Activated CD8-positive, alpha-beta T cell treated with anti-CD3 and anti-CD28 coated beads, Interleukin-2, amount 10 ng/mL, durations not matched to agents 7 days and 5 days (primary cell): ENCODE measurements around the gene MTM1. TPM values are rescaled to one million over a fixed set of nuclear protein-coding genes. Genes with fewer than 3 reads are reported as not detected.

ENCODE experiments used
- ATAC-seq: fragments of 150-1000 bp; cut with Tn5 transposase; one replicate; pipeline ENCODE4 v1.10.0; 2021; ENCODE audit warnings: moderate library complexity
- CTCF ChIA-PET: fragments of 350-600 bp; sonication (Branson Sonifier 250); formaldehyde crosslinking; loops from one replicate; lab custom pipeline; 2021; ENCODE audit warnings: antibody characterized with exemption; lab: Charles Lee
- POLR2A ChIA-PET: fragments of 350-600 bp; sonication (Branson Sonifier 250); formaldehyde crosslinking; loops from one replicate; lab custom pipeline; 2021; ENCODE audit warnings: antibody characterized with exemption; lab: Charles Lee
- DNase-seq: peaks from one replicate; pipeline ENCODE4 v3.0.0-alpha.2; 2020
- H3K27ac Mint-ChIP-seq: one replicate; pipeline ENCODE4 v1.8.0; 2021; ENCODE audit warnings: mild to moderate bottlenecking, mixed read lengths
- H3K27me3 Mint-ChIP-seq: one replicate; pipeline ENCODE4 v1.8.0; 2021; ENCODE audit warnings: low read depth, mixed read lengths
- H3K36me3 Mint-ChIP-seq: one replicate; pipeline ENCODE4 v1.8.0; 2021; ENCODE audit warnings: low read depth, mixed read lengths
- H3K4me1 Mint-ChIP-seq: one replicate; pipeline ENCODE4 v1.8.0; 2021; ENCODE audit warnings: low read depth, mixed read lengths
- H3K4me3 Mint-ChIP-seq: one replicate; pipeline ENCODE4 v1.8.0; 2021; ENCODE audit warnings: mild to moderate bottlenecking, mixed read lengths
- H3K9me3 Mint-ChIP-seq: one replicate; pipeline ENCODE4 v1.8.0; 2022; ENCODE audit warnings: mixed read lengths; ENCODE audit not compliant: insufficient read depth
- total RNA-seq, 2 experiments: library from RNA; stranded (reverse); gene quantifications; one replicate each; pipeline ENCODE4 v1.2.3, GENCODE V29; 2021

MTM1 gene
- total RNA-seq, 2 experiments from 2014 or later, result 28.7 to 34.8 TPM

DNA sequence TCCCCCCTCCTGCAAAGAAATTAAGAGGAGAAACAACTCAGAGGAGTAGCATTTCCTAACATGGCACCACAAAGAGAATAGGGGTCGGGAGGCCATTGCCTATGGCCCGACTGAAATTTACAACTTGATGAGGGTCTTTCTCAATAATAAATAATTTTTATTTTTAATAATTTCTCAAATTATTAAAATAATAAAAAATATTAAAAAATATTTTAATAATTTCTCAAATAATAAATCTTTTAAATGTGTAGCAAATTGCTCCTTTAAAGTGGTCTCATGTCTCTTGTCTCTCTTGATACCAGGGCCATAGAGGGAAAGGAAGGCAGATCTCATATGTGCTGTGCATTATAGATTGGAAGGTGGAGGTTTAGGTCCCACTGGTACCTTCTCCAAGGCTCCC, 75.5 kb downstream of the MTM1 start:
- Mint-ChIP-seq H3K27ac (no peak overlapping the region), H3K9me3 (no peaks in the 10 kb centered on the region), H3K4me3 (no peak overlapping the region), H3K36me3 (peaks cover 30% of the 10 kb centered on the region), H3K4me1 (peaks cover 2% of the 10 kb centered on the region), H3K27me3 (no peaks in the 10 kb centered on the region)
- ChIA-PET POLR2A (no interaction called here), CTCF (no interaction called here)
- DNase-seq, result no peak
- no peak for ATAC-seq

- Mint-ChIP-seq H3K27me3 (no peaks in the 10 kb centered on the region), H3K4me1 (peaks cover 2% of the 10 kb centered on the region), H3K4me3 (no peak overlapping the region), H3K27ac (no peak overlapping the region), H3K9me3 (no peaks in the 10 kb centered on the region), H3K36me3 (peaks cover 32% of the 10 kb centered on the region)
- POLR2A ChIA-PET, result no interaction called here
- CTCF ChIA-PET, result interaction anchor here (0.8 kb wide), 1 partner anchor 57 kb away, joined by 3 read pairs; no protein-coding TSS in a partner anchor
- DNase-seq (no peak), ATAC-seq (no peak)
These were observed 76.0 kb downstream of the MTM1 start for GRCh38 chrX:150644422-150644821.

DNA sequence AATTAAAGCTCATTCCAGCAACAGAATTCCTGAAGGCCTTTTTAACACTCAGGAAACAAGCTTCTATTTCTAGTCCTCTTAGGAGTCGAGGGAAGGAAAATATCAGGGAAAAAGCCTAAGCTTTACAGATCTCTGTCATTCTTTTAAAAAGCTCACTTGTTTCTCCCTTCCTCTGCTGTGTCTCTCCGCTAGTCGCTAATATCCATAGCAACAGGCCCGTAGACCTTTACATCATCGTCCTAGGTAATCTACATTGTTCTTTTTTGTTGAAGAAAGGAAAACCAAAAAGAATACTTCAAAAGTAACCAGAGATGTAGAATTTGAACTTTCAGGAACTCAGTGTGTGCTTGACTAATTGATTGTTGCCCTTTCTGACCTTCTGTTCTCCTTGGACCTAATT, 78.9 kb downstream of the MTM1 start:
- no peak overlapping the region for H3K4me3 Mint-ChIP-seq
- ATAC-seq (no peak), DNase-seq (no peak)
- H3K27me3 Mint-ChIP-seq, result no peaks in the 10 kb centered on the region
- no peak overlapping the region for H3K27ac Mint-ChIP-seq
- H3K36me3 Mint-ChIP-seq, result peaks cover 41% of the 10 kb centered on the region
- POLR2A ChIA-PET, result interaction anchor here (1.6 kb wide), 1 partner anchor 68 kb away, joined by 3 read pairs; no protein-coding TSS in a partner anchor
- peaks cover 5% of the 10 kb centered on the region for H3K4me1 Mint-ChIP-seq
- CTCF ChIA-PET, result interaction anchor here (2.8 kb wide), 1 partner anchor 11 kb away, joined by 8 read pairs; no protein-coding TSS in a partner anchor
- H3K9me3 Mint-ChIP-seq, result no peaks in the 10 kb centered on the region

GRCh38 chrX:150648296-150648940, 80.0 kb downstream of the MTM1 start:
- peaks cover 40% of the 10 kb centered on the region for H3K36me3 Mint-ChIP-seq

GRCh38 chrX:150649096-150649870, 80.9 kb downstream of the MTM1 start:
- ATAC-seq (no peak), DNase-seq (no peak)
- H3K36me3 Mint-ChIP-seq, result peaks cover 40% of the 10 kb centered on the region
- H3K27ac Mint-ChIP-seq, result no peak overlapping the region
- no peaks in the 10 kb centered on the region for H3K9me3 Mint-ChIP-seq
- H3K4me3 Mint-ChIP-seq, result no peak overlapping the region
- CTCF ChIA-PET, result no interaction called here
- peaks cover 4% of the 10 kb centered on the region for H3K4me1 Mint-ChIP-seq
- H3K27me3 Mint-ChIP-seq, result no peaks in the 10 kb centered on the region
- POLR2A ChIA-PET, result no interaction called here

More at GRCh38 chrX:150648296-150648940, 80.0 kb downstream of the MTM1 start:
- H3K27ac Mint-ChIP-seq, result no peak overlapping the region
- no peaks in the 10 kb centered on the region for H3K9me3 Mint-ChIP-seq
- POLR2A ChIA-PET, result no interaction called here
- H3K4me3 Mint-ChIP-seq, result no peak overlapping the region
- CTCF ChIA-PET, result no interaction called here
- H3K27me3 Mint-ChIP-seq, result no peaks in the 10 kb centered on the region
- DNase-seq, result no peak
- H3K4me1 Mint-ChIP-seq, result peaks cover 5% of the 10 kb centered on the region
- no peak for ATAC-seq

DNA sequence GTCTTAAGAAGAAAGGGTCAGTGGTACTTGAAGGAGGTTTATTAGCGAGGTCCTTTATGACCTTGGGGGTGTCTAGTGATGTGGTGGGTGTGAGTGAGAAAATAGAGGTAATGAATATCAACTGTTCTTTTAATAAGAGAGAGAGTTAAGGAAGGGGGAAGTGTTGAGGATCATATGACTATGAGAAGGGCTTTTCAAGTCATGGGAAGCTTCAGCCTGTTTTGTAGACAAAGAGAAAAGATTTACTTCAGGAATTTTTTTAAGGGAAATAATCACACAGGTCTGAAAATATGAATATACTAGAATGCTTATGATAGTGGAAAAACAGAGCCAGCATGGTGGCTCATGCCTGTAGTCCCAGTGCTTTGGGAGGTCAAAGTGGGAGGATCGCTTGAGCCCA, 83.5 kb downstream of the MTM1 start:
- POLR2A ChIA-PET, result no interaction called here
- Mint-ChIP-seq H3K9me3 (no peaks in the 10 kb centered on the region), H3K36me3 (peaks cover 38% of the 10 kb centered on the region), H3K27me3 (no peaks in the 10 kb centered on the region), H3K4me3 (no peak overlapping the region), H3K27ac (no peak overlapping the region), H3K4me1 (peaks cover 4% of the 10 kb centered on the region)
- ATAC-seq (no peak), DNase-seq (no peak)
- CTCF ChIA-PET, result no interaction called here

- H3K27me3 Mint-ChIP-seq, result no peaks in the 10 kb centered on the region
- no peak overlapping the region for H3K4me3 Mint-ChIP-seq
- CTCF ChIA-PET, result no interaction called here
- POLR2A ChIA-PET, result no interaction called here
- H3K4me1 Mint-ChIP-seq, result peaks cover 4% of the 10 kb centered on the region
- peaks cover 26% of the 10 kb centered on the region for H3K36me3 Mint-ChIP-seq
- H3K27ac Mint-ChIP-seq, result no peak overlapping the region
- DNase-seq (no peak), ATAC-seq (no peak)
- H3K9me3 Mint-ChIP-seq, result no peaks in the 10 kb centered on the region
These were observed 87.4 kb downstream of the MTM1 start for GRCh38 chrX:150655788-150656187.

DNA sequence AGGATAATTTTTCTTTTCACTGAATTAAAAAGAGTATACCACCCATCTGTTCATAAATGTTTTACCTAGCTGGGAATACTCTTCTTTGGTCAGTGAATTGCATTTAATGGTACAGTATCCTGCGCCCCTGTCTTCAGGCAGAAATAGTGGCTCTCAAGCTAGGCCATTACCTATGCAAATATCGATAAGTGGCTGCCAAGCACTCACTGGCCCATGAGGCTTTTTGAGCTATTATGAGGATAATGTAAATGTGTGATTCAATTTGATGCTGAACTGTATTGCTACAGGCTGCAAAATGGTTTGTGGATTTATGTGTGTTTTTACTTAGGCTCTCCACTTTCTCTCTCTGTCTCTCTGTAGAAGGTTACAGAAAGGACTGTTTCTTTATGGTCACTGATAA, 94.7 kb downstream of the MTM1 start:
- ChIA-PET POLR2A (no interaction called here), CTCF (no interaction called here)
- ATAC-seq, result no peak
- DNase-seq, result no peak
- no peaks in the 10 kb centered on the region for H3K27me3 Mint-ChIP-seq
- peaks cover 38% of the 10 kb centered on the region for H3K36me3 Mint-ChIP-seq
- no peak overlapping the region for H3K4me3 Mint-ChIP-seq
- no peak overlapping the region for H3K27ac Mint-ChIP-seq
- H3K4me1 Mint-ChIP-seq, result no peaks in the 10 kb centered on the region
- H3K9me3 Mint-ChIP-seq, result no peaks in the 10 kb centered on the region

GRCh38 chrX:150664290-150664689, 95.9 kb downstream of the MTM1 start:
- no peak for DNase-seq
- Mint-ChIP-seq H3K36me3 (peaks cover 44% of the 10 kb centered on the region), H3K4me1 (no peaks in the 10 kb centered on the region), H3K27ac (no peak overlapping the region), H3K4me3 (no peak overlapping the region), H3K9me3 (no peaks in the 10 kb centered on the region), H3K27me3 (no peaks in the 10 kb centered on the region)
- ChIA-PET POLR2A (no interaction called here), CTCF (no interaction called here)
- ATAC-seq, result no peak

- Mint-ChIP-seq H3K36me3 (no peaks in the 10 kb centered on the region), H3K27me3 (no peaks in the 10 kb centered on the region)
- CTCF ChIA-PET, result interaction anchor here (1.6 kb wide), 1 partner anchor 41 kb away, joined by 5 read pairs; no protein-coding TSS in a partner anchor
These were observed 107.8 kb downstream of the MTM1 start for GRCh38 chrX:150676221-150676620.

DNA sequence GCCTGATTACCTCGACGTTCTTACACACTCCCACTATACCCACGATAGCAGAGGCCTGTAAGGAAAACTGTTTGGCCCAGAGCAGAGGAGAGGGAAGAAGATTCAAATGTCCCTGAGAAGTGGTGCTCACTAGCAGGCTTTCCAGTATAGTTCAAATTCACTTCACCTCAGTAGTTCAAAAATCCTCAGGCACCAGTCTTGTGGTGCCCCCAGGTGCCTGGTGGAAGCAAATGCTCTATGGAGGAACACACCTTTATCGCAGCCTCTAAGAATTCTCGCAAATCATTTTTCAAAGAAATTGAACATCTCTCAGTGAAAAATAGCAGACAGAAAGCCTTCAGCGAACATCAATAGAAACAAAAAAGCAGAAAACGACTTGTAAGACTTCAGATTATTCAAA, 112.6 kb downstream of the MTM1 start:
- no peaks in the 10 kb centered on the region for H3K9me3 Mint-ChIP-seq
- H3K27me3 Mint-ChIP-seq, result no peaks in the 10 kb centered on the region
- ATAC-seq (no peak), DNase-seq (no peak)
- ChIA-PET CTCF (interaction anchor here (0.7 to 3.9 kb wide), 5 partner anchors 13 to 730 kb away, joined by 3 to 47 read pairs (median 3); partner anchors contain the start of gene MTMR1), POLR2A (no interaction called here)
- H3K4me3 Mint-ChIP-seq, result no peak overlapping the region
- no peak overlapping the region for H3K27ac Mint-ChIP-seq
- no peaks in the 10 kb centered on the region for H3K36me3 Mint-ChIP-seq
- H3K4me1 Mint-ChIP-seq, result peaks cover 3% of the 10 kb centered on the region

More at GRCh38 chrX:150676221-150676620, 107.8 kb downstream of the MTM1 start:
- ATAC-seq (no peak), DNase-seq (no peak)
- no peaks in the 10 kb centered on the region for H3K4me1 Mint-ChIP-seq
- POLR2A ChIA-PET, result interaction anchor here (1.1 kb wide), 1 partner anchor 226 kb away, joined by 3 read pairs; no protein-coding TSS in a partner anchor
- no peak overlapping the region for H3K27ac Mint-ChIP-seq
- H3K4me3 Mint-ChIP-seq, result no peak overlapping the region
- H3K9me3 Mint-ChIP-seq, result no peaks in the 10 kb centered on the region

DNA sequence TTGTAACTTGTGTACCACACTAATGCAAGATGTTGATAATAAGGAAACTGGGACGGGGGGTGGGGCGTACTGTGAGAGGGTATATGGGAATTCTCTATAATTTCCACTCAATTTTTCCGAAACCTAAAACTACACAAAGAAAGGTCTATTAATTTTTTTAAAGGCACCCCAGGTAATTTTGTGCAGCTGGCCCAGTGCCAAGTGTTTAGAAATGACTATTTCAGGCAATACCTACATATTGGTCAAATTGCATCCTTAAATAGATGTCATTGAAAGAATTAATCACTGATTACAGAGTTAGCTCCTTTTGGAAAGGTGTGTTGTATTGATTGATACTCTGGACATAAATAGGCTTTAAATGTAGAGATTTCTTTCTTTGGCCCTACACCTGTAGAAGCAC, 114.7 kb downstream of the MTM1 start:
- CTCF ChIA-PET, result interaction anchor here (0.7 to 3.9 kb wide), 20 partner anchors 10 to 743 kb away, joined by 3 to 65 read pairs (median 4); partner anchors contain the start of gene MTMR1
- DNase-seq, result no peak
- no peak overlapping the region for H3K27ac Mint-ChIP-seq
- POLR2A ChIA-PET, result interaction anchor here (0.6 to 1.4 kb wide), 3 partner anchors 9 to 115 kb away, joined by 3 to 8 read pairs (median 4); no protein-coding TSS in a partner anchor
- H3K4me3 Mint-ChIP-seq, result no peak overlapping the region
- H3K4me1 Mint-ChIP-seq, result peaks cover 3% of the 10 kb centered on the region
- no peaks in the 10 kb centered on the region for H3K27me3 Mint-ChIP-seq
- H3K9me3 Mint-ChIP-seq, result no peaks in the 10 kb centered on the region
- ATAC-seq, result no peak
- no peaks in the 10 kb centered on the region for H3K36me3 Mint-ChIP-seq
